Activated T-cell treated with anti-CD3 and anti-CD28 coated beads, Interleukin-2, amount 50 U/mL, for 4 hours (primary cell): ENCODE data around the gene FOSL1. TPM values are rescaled to one million over a fixed set of nuclear protein-coding genes. Genes with fewer than 3 reads are reported as not detected.

Experiments
- ATAC-seq, 2 donors: fragments of 200-7000 bp; cut with Tn5 transposase; one replicate each; pipeline ENCODE4 v1.10.0; 2021
- DNase-seq: peaks from one replicate; pipeline ENCODE4 v3.0.0-alpha.2; 2020
- H3K27me3 Mint-ChIP-seq: one replicate; pipeline ENCODE4 v1.8.0; 2021; ENCODE audit warnings: low read depth, mixed read lengths
- H3K36me3 Mint-ChIP-seq: one replicate; pipeline ENCODE4 v1.8.0; 2022; ENCODE audit warnings: mixed read lengths; ENCODE audit not compliant: insufficient read depth
- H3K4me1 Mint-ChIP-seq: one replicate; pipeline ENCODE4 v1.8.0; 2021; ENCODE audit warnings: low read depth, mixed read lengths
- H3K4me3 Mint-ChIP-seq: one replicate; pipeline ENCODE4 v1.8.0; 2021; ENCODE audit warnings: mild to moderate bottlenecking, moderate library complexity, mixed read lengths
- H3K9me3 Mint-ChIP-seq: one replicate; pipeline ENCODE4 v1.8.0; 2021; ENCODE audit warnings: mixed read lengths
- total RNA-seq, 3 donors: library from RNA; stranded (reverse); gene quantifications; one replicate each; pipeline ENCODE4 v1.2.1, GENCODE V29; 2021

FOSL1 gene
- 10 to 100 TPM; 75.6 to 77.2 (median 76.9) TPM for total RNA-seq

- ATAC-seq (peak; percentile 81 to 84), DNase-seq (peak; percentile 94)
- H3K27me3 Mint-ChIP-seq, result peaks cover 2% of the 10 kb centered on the region
- H3K36me3 Mint-ChIP-seq, result peaks cover 21% of the 10 kb centered on the region
- no peaks in the 10 kb centered on the region for H3K9me3 Mint-ChIP-seq
- peaks cover 33% of the 10 kb centered on the region for H3K4me1 Mint-ChIP-seq
- H3K4me3 Mint-ChIP-seq, result peak within 1 kb of the TSS; percentile 91
Observed at GRCh38 chr11:65900125-65900898, at the start of gene FOSL1. Gene FOSL1 (minus strand): TSS chr11:65900388. CDS start chr11:65900339, 49 bp downstream.

DNA sequence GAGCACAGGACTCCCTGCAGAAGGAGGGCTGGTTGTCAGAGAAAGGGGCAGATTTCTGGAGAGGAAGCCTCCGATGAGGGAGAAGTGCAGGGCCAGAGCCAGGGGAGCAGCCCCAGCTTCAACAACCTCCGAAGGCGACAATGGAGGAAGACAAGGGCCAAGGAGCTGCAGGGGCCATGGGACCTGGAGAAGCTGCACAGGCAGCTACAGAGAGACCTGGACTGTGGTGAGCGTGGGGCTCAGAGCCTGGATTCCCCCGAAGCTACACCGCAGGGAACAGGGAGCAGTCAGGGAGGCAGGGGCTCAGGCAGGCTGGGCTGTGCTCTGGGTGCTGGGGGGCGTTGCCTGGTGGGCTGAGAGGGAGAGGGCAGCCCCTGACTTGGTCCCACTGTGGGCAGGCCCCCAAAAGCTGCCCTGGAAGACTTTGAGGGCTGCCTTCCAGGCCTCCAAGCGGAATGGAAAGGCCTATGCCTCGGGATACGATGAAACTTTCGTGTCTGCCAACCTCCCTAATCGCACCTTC lies 47.5 kb upstream of the FOSL1 start:
- no peaks in the 10 kb centered on the region for H3K27me3 Mint-ChIP-seq

DNA sequence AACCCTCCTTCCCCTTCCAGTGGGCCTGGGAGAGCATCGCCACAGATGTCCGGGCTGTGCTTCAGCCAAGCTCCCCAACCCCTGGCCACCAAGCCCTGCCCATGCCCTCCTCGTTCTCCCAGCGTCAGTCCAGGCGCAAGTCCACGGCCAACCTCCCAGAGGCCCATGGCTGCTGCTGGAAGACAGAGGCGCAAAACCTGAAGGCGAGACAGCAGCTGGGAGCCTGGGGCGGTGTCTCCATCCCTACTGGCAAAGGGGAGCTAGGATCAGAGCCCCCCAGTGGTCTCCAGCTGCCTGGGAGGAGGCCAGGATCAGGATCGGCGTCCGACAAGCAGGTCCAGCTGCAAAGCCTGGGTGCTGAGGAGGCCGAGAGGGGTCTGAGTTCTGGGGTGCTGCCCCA lies 46.9 kb upstream of the FOSL1 start:
- Mint-ChIP-seq H3K36me3 (no peaks in the 10 kb centered on the region), H3K9me3 (no peaks in the 10 kb centered on the region), H3K4me3 (no peak overlapping the region), H3K4me1 (no peaks in the 10 kb centered on the region), H3K27me3 (no peaks in the 10 kb centered on the region)
- ATAC-seq (no peak), DNase-seq (no peak)

More for the DNA sequence above, 47.5 kb upstream of the FOSL1 start:
- no peak overlapping the region for H3K4me3 Mint-ChIP-seq
- ATAC-seq (no peak), DNase-seq (no peak)
- H3K9me3 Mint-ChIP-seq, result no peaks in the 10 kb centered on the region
- no peaks in the 10 kb centered on the region for H3K4me1 Mint-ChIP-seq
- no peaks in the 10 kb centered on the region for H3K36me3 Mint-ChIP-seq

- DNase-seq (no peak), ATAC-seq (no peak)
- Mint-ChIP-seq H3K9me3 (no peaks in the 10 kb centered on the region), H3K27me3 (no peaks in the 10 kb centered on the region), H3K4me1 (peaks cover under 1% of the 10 kb centered on the region), H3K4me3 (no peak overlapping the region), H3K36me3 (no peaks in the 10 kb centered on the region)
Observed at GRCh38 chr11:65946655-65947054, 46.5 kb upstream of the FOSL1 start.

DNA sequence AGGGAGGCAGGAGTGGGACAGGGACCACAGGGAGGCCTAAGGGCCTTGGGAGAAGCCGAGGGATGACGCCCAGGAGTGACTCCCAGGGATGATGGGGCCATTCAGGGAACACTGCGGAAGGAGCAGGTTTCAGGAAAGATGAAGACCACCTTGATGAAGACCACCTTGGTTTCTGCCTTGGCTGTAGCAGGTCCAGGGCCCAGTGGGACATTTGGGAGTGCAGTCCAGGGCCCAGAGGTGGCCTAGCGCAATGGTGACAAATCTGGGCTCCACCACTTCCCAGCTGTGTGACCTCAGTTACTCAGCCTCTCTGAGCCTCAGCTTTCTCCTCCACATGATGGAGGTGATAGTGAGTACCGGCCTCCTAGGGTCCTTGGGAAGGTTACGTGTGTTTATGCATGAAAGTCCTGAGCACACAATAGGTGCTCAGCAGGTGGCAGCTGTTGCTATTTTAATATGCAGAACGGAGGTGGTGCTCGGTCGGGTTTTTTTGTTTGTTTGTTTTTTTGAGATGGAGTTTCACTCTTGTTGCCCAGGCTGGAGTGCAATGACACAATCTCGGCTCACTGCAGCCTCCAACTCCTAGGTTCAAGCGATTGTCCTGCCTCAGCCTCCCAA lies 45.9 kb upstream of the FOSL1 start:
- Mint-ChIP-seq H3K4me1 (peaks cover 5% of the 10 kb centered on the region), H3K9me3 (no peaks in the 10 kb centered on the region), H3K36me3 (no peaks in the 10 kb centered on the region), H3K4me3 (no peak overlapping the region), H3K27me3 (no peaks in the 10 kb centered on the region)
- DNase-seq (no peak), ATAC-seq (no peak)

DNA sequence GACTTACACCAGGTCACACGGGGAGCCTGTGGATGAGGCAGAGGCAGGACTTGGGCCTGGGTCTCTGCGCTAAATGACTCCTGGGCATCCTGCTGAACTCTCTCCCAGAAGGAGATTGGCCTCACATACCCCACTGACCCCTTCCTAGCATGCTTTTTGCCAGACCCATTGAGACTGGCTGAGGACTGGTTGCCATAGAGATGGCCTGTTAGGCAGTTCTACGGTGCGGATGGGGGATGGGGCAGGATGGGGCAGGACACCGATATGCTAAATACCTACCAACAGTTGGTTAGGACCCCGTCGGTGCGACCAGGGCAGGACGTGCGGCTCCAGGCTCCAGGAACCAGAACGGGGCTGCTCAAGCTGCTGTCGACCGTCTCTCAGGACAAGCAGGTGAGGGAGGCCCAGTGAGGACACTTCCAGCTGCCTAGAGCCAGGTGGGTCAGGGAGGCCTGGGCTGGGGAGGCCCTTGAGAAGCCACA lies 45.3 kb upstream of the FOSL1 start, which contains the start of gene TSGA10IP:
TSGA10IP (plus strand) TSS at position 51 of the 482 bp plus-strand sequence; CDS start at position 247, 196 bp downstream.
- no peaks in the 10 kb centered on the region for H3K36me3 Mint-ChIP-seq
- no peak for DNase-seq
- no peak within 1 kb of the TSS for H3K4me3 Mint-ChIP-seq
- peaks cover 5% of the 10 kb centered on the region for H3K4me1 Mint-ChIP-seq
- H3K9me3 Mint-ChIP-seq, result no peaks in the 10 kb centered on the region
- H3K27me3 Mint-ChIP-seq, result no peaks in the 10 kb centered on the region
- ATAC-seq, result no peak

- DNase-seq (no peak), ATAC-seq (no peak)
- Mint-ChIP-seq H3K36me3 (no peaks in the 10 kb centered on the region), H3K4me3 (no peak overlapping the region), H3K9me3 (no peaks in the 10 kb centered on the region), H3K27me3 (no peaks in the 10 kb centered on the region), H3K4me1 (peaks cover 5% of the 10 kb centered on the region)
Observed at GRCh38 chr11:65944767-65945166, 44.6 kb upstream of the FOSL1 start.

DNA sequence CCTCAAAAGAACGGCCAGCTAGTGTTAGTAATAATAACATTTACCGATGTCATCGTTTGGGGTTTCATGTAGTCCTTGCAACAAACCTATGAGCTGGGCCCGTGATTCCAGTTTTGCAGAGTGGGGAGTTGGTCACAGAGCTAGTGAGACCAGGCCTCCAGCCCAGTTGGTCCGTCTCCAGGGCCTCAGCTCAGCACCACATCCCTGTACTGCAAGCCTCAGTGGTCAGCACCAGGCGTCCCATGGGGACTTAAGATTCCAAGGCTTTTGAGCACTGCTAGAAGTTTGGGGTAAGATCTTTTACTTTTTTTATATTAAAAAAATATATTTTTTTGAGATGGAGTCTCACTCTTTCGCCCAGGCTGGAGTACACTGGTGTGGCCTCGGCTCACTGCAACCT lies 44.0 kb upstream of the FOSL1 start:
- Mint-ChIP-seq H3K27me3 (no peaks in the 10 kb centered on the region), H3K36me3 (no peaks in the 10 kb centered on the region), H3K9me3 (no peaks in the 10 kb centered on the region), H3K4me1 (peaks cover 5% of the 10 kb centered on the region), H3K4me3 (no peak overlapping the region)
- DNase-seq (no peak), ATAC-seq (no peak)

GRCh38 chr11:65942531-65942930 lies 42.3 kb upstream of the FOSL1 start:
- peaks cover 5% of the 10 kb centered on the region for H3K4me1 Mint-ChIP-seq
- ATAC-seq (no peak), DNase-seq (no peak)
- H3K36me3 Mint-ChIP-seq, result no peaks in the 10 kb centered on the region
- H3K9me3 Mint-ChIP-seq, result no peaks in the 10 kb centered on the region
- H3K4me3 Mint-ChIP-seq, result no peak overlapping the region
- H3K27me3 Mint-ChIP-seq, result no peaks in the 10 kb centered on the region

GRCh38 chr11:65941720-65942310 lies 41.6 kb upstream of the FOSL1 start:
- H3K9me3 Mint-ChIP-seq, result no peaks in the 10 kb centered on the region
- H3K4me3 Mint-ChIP-seq, result no peak overlapping the region
- ATAC-seq (no peak), DNase-seq (no peak)
- peaks cover 5% of the 10 kb centered on the region for H3K4me1 Mint-ChIP-seq
- no peaks in the 10 kb centered on the region for H3K36me3 Mint-ChIP-seq
- no peaks in the 10 kb centered on the region for H3K27me3 Mint-ChIP-seq

- Mint-ChIP-seq H3K27me3 (no peaks in the 10 kb centered on the region), H3K4me1 (peaks cover 5% of the 10 kb centered on the region), H3K36me3 (no peaks in the 10 kb centered on the region), H3K4me3 (no peak overlapping the region), H3K9me3 (no peaks in the 10 kb centered on the region)
- DNase-seq (no peak), ATAC-seq (no peak)
Observed at GRCh38 chr11:65937766-65938165, 37.6 kb upstream of the FOSL1 start.

DNA sequence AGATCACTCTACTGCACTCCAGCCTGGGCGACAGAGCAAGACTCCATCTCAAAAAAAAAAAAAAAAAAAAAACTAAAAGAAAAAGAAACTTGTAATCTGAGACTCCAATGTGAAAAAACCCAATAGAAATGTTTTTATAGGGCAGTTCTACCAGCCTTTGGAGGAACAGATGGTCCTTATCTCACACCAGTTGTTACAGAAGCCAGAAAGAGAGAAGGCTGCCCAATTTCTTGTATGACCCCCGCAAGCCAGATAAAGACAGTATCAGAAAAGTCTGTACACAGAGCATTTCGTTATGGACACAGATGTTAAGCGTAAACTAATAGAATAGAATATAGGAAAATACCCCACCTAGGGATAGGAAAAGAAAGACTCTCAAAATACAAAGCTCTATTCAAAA lies 33.8 kb upstream of the FOSL1 start:
- H3K36me3 Mint-ChIP-seq, result no peaks in the 10 kb centered on the region
- no peaks in the 10 kb centered on the region for H3K9me3 Mint-ChIP-seq
- DNase-seq (no peak), ATAC-seq (no peak)
- H3K27me3 Mint-ChIP-seq, result no peaks in the 10 kb centered on the region
- H3K4me1 Mint-ChIP-seq, result peaks cover 11% of the 10 kb centered on the region
- H3K4me3 Mint-ChIP-seq, result no peak overlapping the region

- no peak for ATAC-seq
- peaks cover 25% of the 10 kb centered on the region for H3K4me1 Mint-ChIP-seq
Observed at GRCh38 chr11:65932558-65932919, 32.4 kb upstream of the FOSL1 start.

GRCh38 chr11:65931773-65932557 lies 31.8 kb upstream of the FOSL1 start:
- peaks cover 31% of the 10 kb centered on the region for H3K4me1 Mint-ChIP-seq
- no peaks in the 10 kb centered on the region for H3K27me3 Mint-ChIP-seq
- ATAC-seq (no peak), DNase-seq (no peak)
- no peaks in the 10 kb centered on the region for H3K9me3 Mint-ChIP-seq
- H3K36me3 Mint-ChIP-seq, result no peaks in the 10 kb centered on the region
- H3K4me3 Mint-ChIP-seq, result no peak overlapping the region

More at GRCh38 chr11:65932558-65932919, 32.4 kb upstream of the FOSL1 start:
- H3K27me3 Mint-ChIP-seq, result no peaks in the 10 kb centered on the region
- no peaks in the 10 kb centered on the region for H3K9me3 Mint-ChIP-seq
- no peak overlapping the region for H3K4me3 Mint-ChIP-seq
- DNase-seq, result no peak
- no peaks in the 10 kb centered on the region for H3K36me3 Mint-ChIP-seq
